Forelimb muscle (tissue), 1 donor: ENCODE results near the gene IL10RB. TPM values are rescaled to one million over a fixed set of nuclear protein-coding genes. Genes with fewer than 3 reads are reported as not detected.
"Not testable (repeated sequence)": the region's sequence is repeated elsewhere in the genome, so short reads cannot be mapped to it uniquely, and the experiment has no call there.

Experiments
- DNase-seq: peaks from one replicate; pipeline ENCODE4 v3.0.0-alpha.2; 2013; ENCODE audit warnings: low read depth
- polyA plus RNA-seq: library from polyadenylated mRNA; unstranded; fragments of 120-200 nt; gene quantifications from one replicate; pipeline ENCODE4 v1.2.1, GENCODE V29; 2013; ENCODE audit not compliant: insufficient read length

Gene IL10RB
- 16.4 TPM for polyA plus RNA-seq

- DNase-seq: no peak
Observed at GRCh38 chr21:33266050-33266788, at the start of gene IL10RB. Gene IL10RB, plus strand, starts transcription at chr21:33266367. Its CDS starts 99 bp downstream, at chr21:33266466.

- DNase-seq: no peak
Observed at GRCh38 chr21:33217138-33217520, 49.0 kb upstream of the IL10RB start.

GRCh38 chr21:33219300-33219699, 46.9 kb upstream of the IL10RB start:
- DNase-seq: no peak

GRCh38 chr21:33219954-33220353, 46.2 kb upstream of the IL10RB start:
- no peak for DNase-seq

GRCh38 chr21:33225376-33225775, 40.8 kb upstream of the IL10RB start:
- DNase-seq: not testable (repeated sequence)

- DNase-seq: no peak
Observed at GRCh38 chr21:33228455-33228854, 37.7 kb upstream of the IL10RB start.

GRCh38 chr21:33229099-33229783, 36.9 kb upstream of the IL10RB start:
- DNase-seq: no peak

GRCh38 chr21:33229784-33230544, 36.2 kb upstream of the IL10RB start, which contains the start of gene IFNAR2:
Gene IFNAR2, plus strand, starts transcription at chr21:33229938. Its CDS starts 11,985 bp downstream, at chr21:33241923.
- no peak for DNase-seq

GRCh38 chr21:33230545-33231324, 35.4 kb upstream of the IL10RB start:
- no peak for DNase-seq

- DNase-seq: no peak
Observed at GRCh38 chr21:33231526-33231925, 34.6 kb upstream of the IL10RB start.

- DNase-seq: no peak
Observed at GRCh38 chr21:33232291-33233034, 33.7 kb upstream of the IL10RB start.

GRCh38 chr21:33234635-33235520, 31.3 kb upstream of the IL10RB start:
- DNase-seq: no peak

GRCh38 chr21:33236013-33236686, 30.0 kb upstream of the IL10RB start:
- no peak for DNase-seq

- no peak for DNase-seq
Observed at GRCh38 chr21:33236766-33237165, 29.4 kb upstream of the IL10RB start.

- DNase-seq: no peak
Observed at GRCh38 chr21:33237486-33237885, 28.7 kb upstream of the IL10RB start.

- no peak for DNase-seq
Observed at GRCh38 chr21:33238146-33238545, 28.0 kb upstream of the IL10RB start.

GRCh38 chr21:33238565-33239255, 27.5 kb upstream of the IL10RB start:
- no peak for DNase-seq

GRCh38 chr21:33239559-33240127, 26.5 kb upstream of the IL10RB start:
- DNase-seq: not testable (repeated sequence)
